Gastroesophageal sphincter (tissue), 3 donors: ENCODE measurements around the gene OR10G6.

Experiments used
- CTCF ChIP-seq, 4 experiments: fragments of 200-600 bp in 2 of 4; fragments of 450-650 bp in 2 of 4; sonication (generic) in 1 of 4; IDR thresholded peaks; one replicate each; pipeline ENCODE4 v1.5.1; 2017 to 2019; ENCODE audit warnings: antibody characterized with exemption in 4 of 4, mild to moderate bottlenecking in 2 of 4, moderate library complexity in 2 of 4
- EP300 ChIP-seq: sonication (generic); formaldehyde crosslinking; IDR thresholded peaks from one replicate; pipeline ENCODE4 v1.6.1; 2017; ENCODE audit warnings: antibody characterized with exemption, mild to moderate bottlenecking
- POLR2A ChIP-seq, 2 donors: fragments of 450-650 bp; IDR thresholded peaks; one replicate each; pipeline ENCODE4 v1.6.1; 2017; ENCODE audit warnings: antibody characterized with exemption in 2 of 2, mild to moderate bottlenecking in 2 of 2, moderate library complexity in 1 of 2

GRCh38 chr11:123977731-123978347 lies 17.1 kb downstream of the OR10G6 start, which contains the start of gene OR10S1:
- TF ChIP-seq CTCF (IDR thresholded peaks at IDR 0.05), result no peak
- TF ChIP-seq EP300, result no peak
- no peak for TF ChIP-seq POLR2A (IDR thresholded peaks at IDR 0.05)
